Midbrain (tissue), 1 donor: ENCODE data around the gene CDH15.

Experiments
- DNase-seq: peaks from one replicate; lab custom pipeline; 2025; lab: John Stamatoyannopoulos, UW

The CDH15 gene

GRCh38 chr16:89140981-89141883 lies 30.3 kb upstream of the CDH15 start:
- no peak for DNase-seq

GRCh38 chr16:89141884-89142267 lies 29.7 kb upstream of the CDH15 start:
- DNase-seq: no peak

- no peak for DNase-seq
Observed at GRCh38 chr16:89142474-89143195, 28.9 kb upstream of the CDH15 start.

- DNase-seq: no peak
Observed at GRCh38 chr16:89143201-89143741, 28.3 kb upstream of the CDH15 start.

- DNase-seq: no peak
Observed at GRCh38 chr16:89143911-89144675, 27.5 kb upstream of the CDH15 start.

GRCh38 chr16:89144681-89145080 lies 26.9 kb upstream of the CDH15 start:
- no peak for DNase-seq

GRCh38 chr16:89145406-89146161 lies 26.0 kb upstream of the CDH15 start:
- DNase-seq: no peak

GRCh38 chr16:89146211-89147005 lies 25.1 kb upstream of the CDH15 start:
- DNase-seq: no peak

- no peak for DNase-seq
Observed at GRCh38 chr16:89147085-89147817, 24.3 kb upstream of the CDH15 start.

GRCh38 chr16:89149386-89149785 lies 22.2 kb upstream of the CDH15 start:
- DNase-seq: no peak

- DNase-seq: no peak
Observed at GRCh38 chr16:89150090-89150835, 21.3 kb upstream of the CDH15 start.

- no peak for DNase-seq
Observed at GRCh38 chr16:89150981-89151380, 20.6 kb upstream of the CDH15 start.

GRCh38 chr16:89152831-89153700 lies 18.5 kb upstream of the CDH15 start:
- no peak for DNase-seq

GRCh38 chr16:89153848-89154271 lies 17.7 kb upstream of the CDH15 start:
- DNase-seq: no peak

- no peak for DNase-seq
Observed at GRCh38 chr16:89154390-89155183, 17.0 kb upstream of the CDH15 start.

- no peak for DNase-seq
Observed at GRCh38 chr16:89155184-89155679, 16.3 kb upstream of the CDH15 start.
